Ascending aorta (tissue), 2 donors: ENCODE measurements around the gene YJU2. TPM values are rescaled to one million over a fixed set of nuclear protein-coding genes. Genes with fewer than 3 reads are reported as not detected.
"Not testable (repeated sequence)": the region's sequence is repeated elsewhere in the genome, so short reads cannot be mapped to it uniquely, and the experiment has no call there.

Experiments
- DNase-seq, 2 donors: peaks; one replicate each; pipeline ENCODE4 v3.0.0-alpha.2; 2019; ENCODE audit warnings: low spot score in 2 of 2
- H3K27ac ChIP-seq, 2 donors: fragments of 200-600 bp; sonication (generic); one replicate each; pipeline ENCODE4 v1.5.1; 2016 to 2017; ENCODE audit warnings: mild to moderate bottlenecking in 1 of 2
- H3K27me3 ChIP-seq: fragments of 200-600 bp; sonication (generic); one replicate; pipeline ENCODE4 v1.5.1; 2017
- H3K36me3 ChIP-seq, 2 donors: fragments of 200-600 bp; sonication (generic); one replicate each; pipeline ENCODE4 v1.5.1; 2016
- H3K4me1 ChIP-seq, 2 donors: fragments of 200-600 bp; sonication (generic); one replicate each; pipeline ENCODE4 v1.5.1; 2016 to 2017; ENCODE audit warnings: mild to moderate bottlenecking in 1 of 2
- H3K4me3 ChIP-seq, 2 donors: fragments of 200-600 bp; sonication (generic); one replicate each; pipeline ENCODE4 v1.5.1; 2016 to 2017; ENCODE audit warnings: mild to moderate bottlenecking in 1 of 2
- H3K9me3 ChIP-seq, 2 donors: fragments of 200-600 bp; sonication (generic); one replicate each; pipeline ENCODE4 v1.5.1; 2016
- intact Hi-C: fragments of 100-400 bp; cut with DNase I; formaldehyde crosslinking; loops from one replicate; pipeline ENCODE4 v1.15.1; 2023
- total RNA-seq: library from RNA; depleted of rRNA; stranded (reverse); fragments of >200 nt; gene quantifications from one replicate; pipeline ENCODE4 v1.1.0, GENCODE V29; 2016
- TF ChIP-seq, protein P1 (sequence below), 3 experiments: fragments of 200-600 bp in 2 of 3; fragments of 450-650 bp in 1 of 3; sonication (generic) in 2 of 3; IDR thresholded peaks; one replicate each; pipeline ENCODE4 v1.5.1; 2016 to 2019; ENCODE audit warnings: antibody characterized with exemption in 3 of 3, mild to moderate bottlenecking in 1 of 3, moderate library complexity in 1 of 3

YJU2 gene
- total RNA-seq, 1 donor from 2014 or later, result 64.6 TPM

DNA sequence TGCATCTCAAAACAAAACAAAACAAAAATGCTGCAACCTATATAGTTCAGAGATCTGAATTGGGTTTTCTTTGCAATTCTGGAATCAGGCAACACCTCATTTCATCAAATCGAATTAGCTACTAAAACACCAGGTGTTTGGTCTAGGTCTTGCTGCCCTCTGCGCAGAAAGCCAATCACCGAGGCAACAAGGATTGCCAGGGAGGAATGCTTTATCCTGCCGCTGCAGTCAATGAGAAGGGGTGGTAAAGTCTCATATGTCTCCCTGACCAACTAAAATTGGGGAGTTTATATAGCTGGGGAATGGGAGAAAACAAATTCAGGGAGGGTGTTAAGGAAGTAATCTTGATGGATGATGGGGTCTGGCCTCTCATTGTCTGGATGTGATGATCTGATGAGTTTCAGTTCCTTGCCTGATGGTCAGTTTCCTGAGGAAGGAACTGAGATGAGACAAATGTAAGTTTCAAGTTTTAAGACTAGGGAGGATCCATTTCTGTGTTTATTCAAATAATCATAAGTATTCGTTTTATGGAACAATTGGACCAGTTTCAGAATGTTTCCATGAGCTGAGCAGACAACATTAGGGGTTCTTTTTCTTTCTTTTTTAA, 5.0 kb upstream of the YJU2 start:
- H3K4me3 ChIP-seq, result no peak overlapping the region
- no peaks in the 10 kb centered on the region for H3K36me3 ChIP-seq
- H3K27me3 ChIP-seq, result no peaks in the 10 kb centered on the region
- intact Hi-C loops, result loop anchor here (10.0 kb wide), 1 partner anchor 737 kb away; the partner anchor contains the start of genes DOHH and FZR1
- TF ChIP-seq, protein P1, sequence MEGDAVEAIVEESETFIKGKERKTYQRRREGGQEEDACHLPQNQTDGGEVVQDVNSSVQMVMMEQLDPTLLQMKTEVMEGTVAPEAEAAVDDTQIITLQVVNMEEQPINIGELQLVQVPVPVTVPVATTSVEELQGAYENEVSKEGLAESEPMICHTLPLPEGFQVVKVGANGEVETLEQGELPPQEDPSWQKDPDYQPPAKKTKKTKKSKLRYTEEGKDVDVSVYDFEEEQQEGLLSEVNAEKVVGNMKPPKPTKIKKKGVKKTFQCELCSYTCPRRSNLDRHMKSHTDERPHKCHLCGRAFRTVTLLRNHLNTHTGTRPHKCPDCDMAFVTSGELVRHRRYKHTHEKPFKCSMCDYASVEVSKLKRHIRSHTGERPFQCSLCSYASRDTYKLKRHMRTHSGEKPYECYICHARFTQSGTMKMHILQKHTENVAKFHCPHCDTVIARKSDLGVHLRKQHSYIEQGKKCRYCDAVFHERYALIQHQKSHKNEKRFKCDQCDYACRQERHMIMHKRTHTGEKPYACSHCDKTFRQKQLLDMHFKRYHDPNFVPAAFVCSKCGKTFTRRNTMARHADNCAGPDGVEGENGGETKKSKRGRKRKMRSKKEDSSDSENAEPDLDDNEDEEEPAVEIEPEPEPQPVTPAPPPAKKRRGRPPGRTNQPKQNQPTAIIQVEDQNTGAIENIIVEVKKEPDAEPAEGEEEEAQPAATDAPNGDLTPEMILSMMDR (IDR thresholded peaks at IDR 0.05), result no peak
- no peaks in the 10 kb centered on the region for H3K4me1 ChIP-seq
- H3K9me3 ChIP-seq, result peaks cover 0 to 4% of the 10 kb centered on the region in 2 donors
- no peak overlapping the region for H3K27ac ChIP-seq
- no peak for DNase-seq

- H3K27me3 ChIP-seq, H3K27ac ChIP-seq, DNase-seq, H3K4me1 ChIP-seq, H3K4me3 ChIP-seq, H3K9me3 ChIP-seq: not testable (repeated sequence)
- intact Hi-C loops, result loop anchor here (1.0 to 10.0 kb wide), 6 partner anchors 64 to 741 kb away; partner anchors contain the start of genes ANKRD24, DOHH, FZR1 and HDGFL2
- H3K36me3 ChIP-seq, result peaks cover 20 to 23% of the 10 kb centered on the region in 2 donors
These were observed 942 bp upstream of the YJU2 start for GRCh38 chr19:4245938-4246337.

DNA sequence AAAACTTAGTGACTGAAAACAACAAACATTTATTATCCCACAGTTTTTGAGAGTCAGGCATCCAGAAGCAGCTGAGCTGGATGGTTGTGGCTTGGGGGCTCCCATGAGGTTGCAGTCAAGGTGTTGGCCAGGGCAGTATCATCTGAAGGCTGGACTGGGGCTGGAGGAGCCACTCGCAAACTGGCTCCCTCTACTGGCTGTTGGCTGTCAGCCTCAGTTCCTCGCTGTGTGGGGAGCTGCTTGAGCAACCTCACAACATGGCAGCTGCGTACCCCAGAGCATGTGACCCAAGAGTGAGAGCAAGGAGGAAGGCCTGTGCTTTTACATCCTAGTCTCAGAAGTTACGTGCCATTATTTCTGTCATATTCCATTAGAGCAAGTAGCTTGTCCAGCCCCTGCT, 9.7 kb downstream of the YJU2 start:
- no peaks in the 10 kb centered on the region for H3K27me3 ChIP-seq
- no peak overlapping the region for H3K4me3 ChIP-seq
- H3K9me3 ChIP-seq, result no peaks in the 10 kb centered on the region
- no peak overlapping the region for H3K27ac ChIP-seq
- intact Hi-C loops, result no loop called here
- H3K4me1 ChIP-seq, result no peaks in the 10 kb centered on the region
- TF ChIP-seq, protein P1 (IDR thresholded peaks at IDR 0.05), result no peak
- DNase-seq, result no peak
- peaks cover 89 to 95% of the 10 kb centered on the region in 2 donors for H3K36me3 ChIP-seq

DNA sequence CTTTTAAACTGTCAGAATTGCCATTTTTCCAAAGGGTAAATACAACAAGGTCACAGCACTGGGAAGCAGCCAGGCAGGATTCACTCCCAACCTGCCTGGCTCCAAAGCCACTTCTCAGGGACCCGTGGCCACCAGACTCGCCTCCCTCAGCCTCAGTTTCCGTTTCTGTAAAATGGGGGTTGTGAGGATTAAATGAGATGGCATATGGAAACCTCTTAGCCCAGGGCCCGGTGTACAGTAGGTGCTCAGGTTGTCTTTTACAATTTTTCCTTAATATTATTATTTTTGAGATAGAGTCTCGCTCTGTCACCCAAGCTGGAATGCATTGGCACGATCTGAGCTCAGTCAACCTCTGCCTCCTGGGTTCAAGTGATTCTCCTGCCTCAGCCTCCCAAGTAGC, 10.1 kb downstream of the YJU2 start:
- no peak for DNase-seq
- peaks cover 89 to 95% of the 10 kb centered on the region in 2 donors for H3K36me3 ChIP-seq
- no peaks in the 10 kb centered on the region for H3K9me3 ChIP-seq
- no peak overlapping the region for H3K27ac ChIP-seq
- intact Hi-C loops, result no loop called here
- H3K27me3 ChIP-seq, result no peaks in the 10 kb centered on the region
- no peaks in the 10 kb centered on the region for H3K4me1 ChIP-seq
- TF ChIP-seq, protein P1 (IDR thresholded peaks at IDR 0.05), result no peak
- H3K4me3 ChIP-seq, result no peak overlapping the region

GRCh38 chr19:4258181-4258580, 11.3 kb downstream of the YJU2 start:
- H3K4me1 ChIP-seq, result no peaks in the 10 kb centered on the region
- H3K27me3 ChIP-seq, result no peaks in the 10 kb centered on the region
- TF ChIP-seq, protein P1 (IDR thresholded peaks at IDR 0.05), result no peak
- intact Hi-C loops, result no loop called here
- no peaks in the 10 kb centered on the region for H3K9me3 ChIP-seq
- H3K27ac ChIP-seq, result no peak overlapping the region
- H3K36me3 ChIP-seq, result peaks cover 88 to 97% of the 10 kb centered on the region in 2 donors
- H3K4me3 ChIP-seq, result no peak overlapping the region
- no peak for DNase-seq

DNA sequence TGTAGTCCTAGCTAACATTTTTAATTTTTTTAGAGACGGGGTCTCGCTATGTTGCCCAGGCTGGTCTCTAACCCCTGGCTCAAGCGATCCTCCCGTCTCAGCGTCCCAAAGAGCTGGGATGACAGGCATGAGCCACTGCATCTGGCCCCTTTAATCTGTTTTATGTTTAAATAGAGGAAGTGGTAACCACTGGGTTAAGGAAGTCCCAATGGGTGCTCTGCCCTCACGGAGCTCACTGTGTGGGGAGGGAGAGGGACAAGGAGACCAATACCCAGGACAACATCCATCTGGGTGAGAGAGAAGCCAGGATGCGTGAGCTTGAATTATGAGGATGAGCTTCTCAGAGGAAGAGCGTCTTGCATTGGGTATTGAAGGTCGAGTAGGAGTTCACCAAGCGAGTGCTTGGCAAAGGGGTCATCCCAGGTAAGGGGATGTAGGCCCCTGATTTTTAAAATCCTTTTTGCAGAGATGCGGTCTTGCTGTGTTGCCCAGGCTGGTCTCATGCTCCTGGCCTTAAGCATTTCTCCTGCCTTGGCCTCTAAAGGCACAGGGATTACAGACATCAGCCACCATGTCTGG, 13.8 kb downstream of the YJU2 start:
- H3K4me1 ChIP-seq, result no peaks in the 10 kb centered on the region
- DNase-seq, result no peak
- intact Hi-C loops, result no loop called here
- no peaks in the 10 kb centered on the region for H3K9me3 ChIP-seq
- peaks cover 73 to 78% of the 10 kb centered on the region in 2 donors for H3K36me3 ChIP-seq
- H3K4me3 ChIP-seq, result no peak overlapping the region
- H3K27me3 ChIP-seq, result no peaks in the 10 kb centered on the region
- H3K27ac ChIP-seq, result no peak overlapping the region
- TF ChIP-seq, protein P1 (IDR thresholded peaks at IDR 0.05), result no peak
